A549 (cell line): ENCODE results near the gene TYRP1.

Source experiments
- CTCF ChIP-seq: fragments of >200 bp; sonication (Bioruptor Twin); formaldehyde crosslinking; IDR thresholded peaks from 3 replicates; pipeline ENCODE4 v1.5.1; 2016
- EP300 ChIP-seq, 2 experiments: fragments of >200 bp; sonication (Bioruptor Twin); formaldehyde crosslinking; IDR thresholded peaks; 2 replicates in 1 of 2; 3 replicates in 1 of 2; pipeline ENCODE4 v1.6.1; 2016 to 2017
- HDAC2 ChIP-seq: fragments of 200-600 bp; sonication (generic); IDR thresholded peaks from 2 replicates; pipeline ENCODE4 v1.6.1; 2016
- KDM5A ChIP-seq: fragments of 200-600 bp; sonication (generic); IDR thresholded peaks from 2 replicates; pipeline ENCODE4 v1.6.1; 2016; ENCODE audit warnings: antibody characterized with exemption, mild to moderate bottlenecking
- MAX ChIP-seq: IDR thresholded peaks from 2 replicates; pipeline ENCODE4 v1.6.1; 2012
- POLR2A ChIP-seq: IDR thresholded peaks from 2 replicates; pipeline ENCODE4 v1.6.1; 2012; ENCODE audit warnings: mild to moderate bottlenecking, low read length
- REST ChIP-seq: fragments of 200-600 bp; sonication (generic); IDR thresholded peaks from 2 replicates; pipeline ENCODE4 v1.6.1; 2016; ENCODE audit warnings: antibody characterized with exemption, mild to moderate bottlenecking, moderate library complexity
- SMC3 ChIP-seq: fragments of >200 bp; sonication (Bioruptor Twin); formaldehyde crosslinking; IDR thresholded peaks from 3 replicates; pipeline ENCODE4 v1.6.1; 2018; ENCODE audit warnings: inconsistent platforms
- TP53 ChIP-seq: fragments of 250-450 bp; sonication (Bioruptor Pico); IDR thresholded peaks from 2 replicates; pipeline ENCODE4 v1.5.0; 2021; ENCODE audit warnings: mild to moderate bottlenecking, moderate library complexity
- ZFP36 ChIP-seq: fragments of 450-650 bp; IDR thresholded peaks from 2 replicates; pipeline ENCODE4 v1.6.1; 2014; ENCODE audit warnings: borderline replicate concordance; ENCODE audit not compliant: partially characterized antibody

- TF ChIP-seq POLR2A = no peak
- no peak for TF ChIP-seq CTCF
- no peak for TF ChIP-seq TP53 (CRISPR knock-in tag)
- no peak for TF ChIP-seq MAX
- no peak for TF ChIP-seq SMC3
- no peak for TF ChIP-seq EP300 (IDR thresholded peaks at IDR 0.05)
- no peak for TF ChIP-seq REST
- TF ChIP-seq HDAC2 = no peak
- no peak for TF ChIP-seq KDM5A
- TF ChIP-seq ZFP36 = no peak
Measured at GRCh38 chr9:12648925-12649324, 44.3 kb upstream of the TYRP1 start.
